ENCODE measurements around the gene NGB. TPM values are rescaled to one million over a fixed set of nuclear protein-coding genes. Genes with fewer than 3 reads are reported as not detected.

NGB gene
- total RNA-seq, 1 experiment from 2014 or later = 0.07 TPM

DNA sequence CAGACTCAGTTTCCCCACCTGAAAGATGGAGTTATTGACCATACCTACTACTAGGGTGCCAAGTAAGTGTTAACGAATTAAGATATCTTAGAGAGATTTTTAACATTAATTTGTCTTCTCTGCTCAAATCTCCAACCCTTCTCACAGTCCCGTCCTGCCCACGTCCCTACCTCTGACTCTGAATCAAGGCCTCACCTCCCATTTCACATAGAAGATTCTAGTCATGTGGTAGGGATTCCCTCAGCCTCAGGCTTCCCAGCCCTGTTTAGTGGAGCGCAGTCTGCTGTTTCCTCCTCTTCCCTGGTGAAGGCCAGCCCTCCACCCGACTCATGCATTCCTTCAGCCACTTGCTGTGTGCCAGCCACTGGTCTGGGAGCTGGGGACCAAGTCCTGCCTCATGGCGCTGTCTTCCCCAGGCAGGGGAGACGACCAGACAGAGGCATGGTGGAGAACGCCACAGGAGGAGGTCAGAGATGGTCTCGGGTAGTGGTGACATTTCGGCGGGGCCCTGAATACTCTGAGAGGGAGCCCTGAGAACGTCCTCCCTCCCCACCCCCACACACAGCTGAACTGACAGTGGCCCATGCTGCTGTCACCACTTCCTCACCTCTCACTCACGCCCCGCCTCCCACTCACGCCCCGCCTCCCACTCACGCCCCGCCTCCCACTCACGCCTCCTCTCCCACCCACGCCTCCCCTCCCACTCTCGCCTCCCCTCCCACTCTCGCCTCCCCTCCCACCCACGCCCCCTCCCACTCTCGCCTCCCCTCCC, 50.6 kb downstream of the NGB start:
- DNase-seq = no peak
- no peaks in the 10 kb centered on the region for H3K36me3 ChIP-seq (replicated peaks; ENCODE audit: control insufficient read depth, insufficient read depth, low read length)
- H3K4me3 ChIP-seq (ENCODE audit: insufficient read depth, low read depth, low read length) = no peak overlapping the region
- peaks cover 3% of the 10 kb centered on the region for H3K27me3 ChIP-seq (ENCODE audit: control insufficient read depth, insufficient read depth, low read length)

DNA sequence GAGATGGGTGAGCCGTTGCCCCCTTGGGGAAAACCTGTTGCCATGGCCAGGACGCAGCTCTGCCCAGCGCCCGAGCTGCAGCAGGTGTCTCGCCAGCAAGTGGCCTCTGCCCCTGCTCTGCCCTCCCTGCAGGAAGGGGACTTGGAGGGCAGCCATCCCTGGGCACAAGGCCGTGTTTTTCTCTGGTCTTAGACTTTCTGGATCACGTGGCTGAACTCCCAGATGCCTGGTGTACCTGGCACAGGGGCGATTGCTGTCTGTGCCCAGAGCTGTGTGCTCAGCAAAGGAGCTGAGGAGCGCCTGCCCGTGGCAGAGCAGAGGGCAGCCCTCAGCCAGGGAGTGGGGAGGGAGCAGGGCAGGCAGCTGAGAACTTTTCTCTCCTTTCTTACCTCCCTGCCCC, 51.4 kb downstream of the NGB start:
- Histone ChIP-seq H3K27me3 (ENCODE audit: control insufficient read depth, insufficient read depth, low read length) (peaks cover 3% of the 10 kb centered on the region), H3K36me3 (replicated peaks; ENCODE audit: control insufficient read depth, insufficient read depth, low read length) (no peaks in the 10 kb centered on the region), H3K4me3 (ENCODE audit: insufficient read depth, low read depth, low read length) (no peak overlapping the region)
- no peak for DNase-seq

DNA sequence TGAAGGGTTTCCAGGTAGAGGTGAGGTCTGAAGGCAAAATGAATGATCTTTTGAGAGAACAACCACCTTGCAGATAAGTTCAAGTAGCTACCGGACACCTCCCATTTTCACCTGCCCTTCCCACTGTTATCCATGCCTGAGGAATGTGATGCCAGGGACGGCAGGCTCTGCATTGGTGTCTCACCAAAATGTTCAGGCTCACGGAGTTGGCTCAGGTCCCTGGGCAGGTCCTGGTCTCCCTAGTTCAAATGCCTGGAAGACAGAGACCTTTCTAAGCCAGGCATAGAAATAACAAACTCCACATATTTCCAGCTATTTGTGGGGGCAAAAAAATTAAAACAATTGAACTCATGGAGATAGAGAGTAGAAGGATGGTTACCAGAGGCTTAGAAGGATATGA, 53.5 kb downstream of the NGB start:
- Histone ChIP-seq H3K36me3 (replicated peaks; ENCODE audit: control insufficient read depth, insufficient read depth, low read length) (no peaks in the 10 kb centered on the region), H3K4me3 (ENCODE audit: insufficient read depth, low read depth, low read length) (no peak overlapping the region), H3K27me3 (ENCODE audit: control insufficient read depth, insufficient read depth, low read length) (peaks cover 3% of the 10 kb centered on the region)
- no peak for DNase-seq

Other genes starting within 250 kb of the NGB start
- gene IRF2BPL, start 242.5 kb downstream of the NGB start, total RNA-seq (2014; rRNA removed; shearing (Covaris generic)) = 142 and 187 TPM in 2 replicates
- 18.7 and 22.3 TPM in 2 replicates for gene CIPC, start 172.9 kb downstream of the NGB start, total RNA-seq (2014; rRNA removed; shearing (Covaris generic))
- 8.9 and 11.6 TPM in 2 replicates for gene ZDHHC22, start 129.4 kb downstream of the NGB start, total RNA-seq (2014; rRNA removed; shearing (Covaris generic))
- 2.1 and 2.2 TPM in 2 replicates for gene TMEM63C, start 89.4 kb downstream of the NGB start, total RNA-seq (2014; rRNA removed; shearing (Covaris generic))
- gene POMT2, start 49.7 kb upstream of the NGB start, total RNA-seq (2014; rRNA removed; shearing (Covaris generic)) = 17.7 and 18.5 TPM in 2 replicates
- 29.3 and 38.0 TPM in 2 replicates for gene GSTZ1, start 49.8 kb upstream of the NGB start, total RNA-seq (2014; rRNA removed; shearing (Covaris generic))
- gene TMED8, start 105.9 kb upstream of the NGB start, total RNA-seq (2014; rRNA removed; shearing (Covaris generic)) = 11.1 and 12.6 TPM in 2 replicates
- gene SAMD15, start 106.2 kb upstream of the NGB start, total RNA-seq (2014; rRNA removed; shearing (Covaris generic)) = 0.48 TPM in 1 of 2 replicates, not detected in the other
- 0.07 and 2.3 TPM in 2 replicates for gene NOXRED1, start 152.3 kb upstream of the NGB start, total RNA-seq (2014; rRNA removed; shearing (Covaris generic))
- gene VIPAS39, start 186.4 kb upstream of the NGB start, total RNA-seq (2014; rRNA removed; shearing (Covaris generic)) = 25.4 and 30.5 TPM in 2 replicates
- 140 and 149 TPM in 2 replicates for gene AHSA1, start 186.9 kb upstream of the NGB start, total RNA-seq (2014; rRNA removed; shearing (Covaris generic))
- 1.1 and 2.1 TPM in 2 replicates for gene ISM2, start 227.6 kb upstream of the NGB start, total RNA-seq (2014; rRNA removed; shearing (Covaris generic))